GM03348 (cell line): ENCODE data around the gene C1orf105.
"Not testable (repeated sequence)": the region's sequence is repeated elsewhere in the genome, so short reads cannot be mapped to it uniquely, and the experiment has no call there.

Experiments used
- DNase-seq: peaks from one replicate; pipeline ENCODE4 v3.0.0; 2012; ENCODE audit warnings: low spot score

The C1orf105 gene, protein sequence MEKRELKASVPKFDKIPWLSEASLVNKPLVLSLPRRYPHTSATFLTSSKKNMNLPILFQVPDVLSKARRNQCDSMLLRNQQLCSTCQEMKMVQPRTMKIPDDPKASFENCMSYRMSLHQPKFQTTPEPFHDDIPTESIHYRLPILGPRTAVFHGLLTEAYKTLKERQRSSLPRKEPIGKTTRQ

GRCh38 chr1:172420385-172420784, at the start of gene C1orf105:
TSS of gene C1orf105 (plus strand) at chr1:172420685. CDS start at chr1:172420886, 201 bp downstream.
- no peak for DNase-seq

DNA sequence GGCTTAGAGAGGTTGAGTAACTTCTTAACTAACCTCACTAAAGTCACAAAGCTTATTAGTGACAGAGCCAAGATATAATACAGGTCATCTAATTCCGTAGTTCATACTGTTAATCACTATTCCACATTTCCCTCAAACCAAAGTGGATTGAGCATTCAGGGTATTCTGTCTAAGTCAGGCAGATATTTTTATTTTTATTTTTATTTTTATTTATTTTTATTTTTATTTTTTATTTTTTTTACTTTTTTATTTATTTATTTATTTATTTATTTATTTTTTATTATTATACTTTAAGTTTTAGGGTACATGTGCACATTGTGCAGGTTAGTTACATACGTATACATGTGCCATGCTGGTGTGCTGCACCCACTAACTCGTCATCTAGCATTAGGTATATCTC, 48.8 kb upstream of the C1orf105 start:
- DNase-seq: not testable (repeated sequence)

- DNase-seq: no peak
These were observed 46.6 kb upstream of the C1orf105 start for GRCh38 chr1:172373864-172374263.

- DNase-seq: no peak
These were observed 45.3 kb upstream of the C1orf105 start for GRCh38 chr1:172375211-172375631.

- no peak for DNase-seq
These were observed 44.1 kb upstream of the C1orf105 start for GRCh38 chr1:172376431-172376830.

GRCh38 chr1:172377565-172377964, 42.9 kb upstream of the C1orf105 start:
- no peak for DNase-seq

GRCh38 chr1:172378109-172378760, 42.2 kb upstream of the C1orf105 start:
- no peak for DNase-seq

DNA sequence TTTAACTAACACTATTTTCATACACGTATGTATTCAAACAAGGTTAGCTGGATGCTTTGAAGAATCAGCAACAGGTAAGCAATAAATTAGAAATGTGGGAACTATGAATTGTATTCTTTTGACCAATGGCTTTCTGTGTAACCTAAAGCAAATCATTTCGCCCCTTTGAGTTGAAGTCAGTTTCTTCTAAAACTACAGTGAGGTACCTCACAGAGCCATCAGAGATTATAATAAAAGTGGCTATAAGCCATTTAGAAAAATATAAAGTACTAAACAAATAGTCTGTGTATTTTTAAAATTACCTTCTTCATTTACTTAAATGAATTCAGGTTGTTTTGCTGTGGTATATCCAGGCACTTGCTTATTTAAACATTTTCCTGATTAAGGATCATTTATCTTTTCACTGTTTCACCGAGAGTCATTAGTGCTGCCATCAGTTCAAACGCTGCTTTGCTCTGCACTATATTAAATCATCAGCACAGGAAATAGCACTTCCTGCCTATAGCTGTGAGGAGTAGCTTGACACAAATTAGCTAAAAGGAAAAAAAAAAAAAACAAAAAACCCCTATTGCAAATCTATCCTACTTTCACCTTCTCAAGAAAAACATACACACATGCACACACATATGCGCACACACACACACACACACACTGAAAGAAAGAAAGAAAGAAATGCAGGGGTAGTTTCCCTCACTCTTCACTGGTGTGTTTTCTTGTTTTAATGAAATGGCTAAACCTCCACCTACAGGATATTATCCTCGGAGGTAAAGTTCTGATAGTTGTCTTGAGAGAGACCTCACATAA, 39.8 kb upstream of the C1orf105 start:
- DNase-seq: no peak

DNA sequence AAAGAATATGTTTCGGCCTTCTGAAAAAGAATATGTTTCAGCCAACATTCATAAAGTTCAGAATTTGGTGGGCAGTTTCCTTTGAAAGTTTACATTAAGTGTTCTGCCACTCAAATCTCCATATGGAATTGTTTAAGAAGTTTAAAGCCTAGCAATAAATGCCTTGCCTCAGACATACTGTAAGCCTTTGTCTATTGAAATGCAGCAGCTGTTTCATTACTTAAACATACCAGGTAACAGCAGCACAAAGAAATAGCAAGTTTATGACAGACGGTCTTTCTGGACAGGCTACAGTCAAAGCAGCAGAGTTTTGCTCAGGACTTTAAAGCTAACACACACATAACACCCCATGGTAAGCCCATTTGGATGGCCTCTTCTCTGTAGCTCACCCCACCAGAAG, 38.5 kb upstream of the C1orf105 start:
- no peak for DNase-seq

GRCh38 chr1:172382406-172382805, 38.1 kb upstream of the C1orf105 start:
- DNase-seq: no peak

DNA sequence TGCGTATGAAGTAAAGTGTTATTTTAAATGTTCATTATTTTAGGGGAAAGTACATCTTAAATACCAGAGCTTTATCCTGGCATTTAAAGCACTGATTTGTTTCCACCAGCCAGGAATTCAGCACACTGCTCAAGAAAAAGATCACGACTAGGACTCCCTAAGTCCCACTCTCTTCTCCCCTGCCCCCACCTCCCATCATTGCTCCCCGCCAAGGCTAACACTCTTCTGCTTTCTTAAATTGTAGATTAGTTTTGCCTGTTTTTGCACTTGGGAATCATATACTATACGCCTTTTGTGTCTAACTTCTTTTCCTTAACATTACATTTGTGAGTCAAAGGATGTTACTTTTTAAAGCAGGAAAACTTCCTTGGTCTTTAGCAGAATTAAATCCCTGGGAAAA, 37.5 kb upstream of the C1orf105 start:
- no peak for DNase-seq

DNA sequence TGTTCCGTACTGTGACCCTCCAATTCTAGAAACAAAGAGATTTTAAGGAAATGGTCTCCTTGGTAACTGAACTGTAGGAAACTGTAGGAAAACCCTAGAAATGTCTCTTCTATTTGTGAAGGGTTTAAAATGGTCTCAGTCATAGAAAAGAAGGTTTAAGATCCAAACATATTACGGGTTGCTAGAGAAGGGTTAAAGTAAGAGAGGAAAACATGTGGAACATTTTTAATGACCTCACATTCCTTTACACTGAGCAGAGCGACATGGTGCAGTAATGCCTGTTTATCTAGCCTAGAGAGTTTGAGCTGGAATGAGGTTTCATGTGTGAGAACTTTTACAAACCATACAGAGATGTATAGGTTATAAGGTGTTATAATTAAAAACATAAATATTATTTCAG, 36.9 kb upstream of the C1orf105 start:
- peak; percentile 52 for DNase-seq

DNA sequence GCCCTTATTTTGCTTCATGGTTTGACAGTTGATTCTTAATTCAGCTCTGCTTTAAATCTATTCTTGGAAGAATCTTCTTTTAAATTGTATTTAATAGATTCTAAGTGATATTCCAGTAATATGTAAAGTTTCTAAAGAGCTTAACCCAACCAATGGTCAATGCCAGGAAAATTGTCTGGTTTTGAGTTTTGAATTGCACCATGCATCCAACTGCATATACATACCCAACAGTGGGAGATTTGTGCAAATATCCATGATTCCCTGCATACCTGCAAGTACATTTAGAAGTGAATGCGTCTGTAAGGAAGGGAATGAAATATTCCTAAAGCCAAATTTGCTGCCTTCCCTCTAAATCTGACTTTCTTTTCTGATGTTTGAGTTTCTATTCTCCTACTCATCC, 35.8 kb upstream of the C1orf105 start:
- no peak for DNase-seq

DNA sequence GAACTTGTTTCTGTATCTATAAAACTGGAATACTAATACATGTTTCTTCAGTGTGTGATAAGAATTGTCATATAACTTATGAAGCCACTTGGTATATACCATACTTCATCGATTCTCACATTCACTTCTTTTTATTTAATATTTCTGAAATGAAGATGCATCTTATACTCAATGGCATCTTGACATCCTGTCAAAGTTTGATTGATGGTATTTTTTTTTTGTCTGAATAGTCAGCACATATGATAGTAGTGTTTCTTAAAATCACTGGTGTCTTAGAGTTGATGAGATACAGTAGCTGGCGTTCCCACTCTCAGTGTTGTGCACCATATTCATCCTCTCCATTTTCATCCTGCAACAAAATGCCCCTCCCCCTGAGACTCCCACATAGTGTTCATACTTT, 34.4 kb upstream of the C1orf105 start:
- no peak for DNase-seq

GRCh38 chr1:172388490-172388889, 32.0 kb upstream of the C1orf105 start:
- DNase-seq: no peak

DNA sequence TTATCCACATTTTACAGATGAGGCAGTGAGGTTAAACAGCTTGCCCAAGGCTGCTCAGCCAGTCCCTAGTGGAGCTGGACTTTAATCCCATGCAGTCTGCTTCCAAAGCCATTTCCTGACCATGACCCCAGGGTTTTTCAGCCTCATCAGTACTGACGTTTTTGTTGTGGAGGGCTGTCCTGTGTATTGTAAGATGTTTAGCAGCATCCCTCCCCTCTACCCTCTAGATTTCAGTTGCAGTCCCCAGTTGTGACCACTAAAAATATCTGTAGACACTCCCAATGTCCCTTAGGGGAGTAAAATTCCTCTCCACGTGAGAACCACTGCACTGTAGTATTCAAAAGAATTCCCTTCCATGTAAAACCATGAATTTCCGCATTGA, 30.2 kb upstream of the C1orf105 start:
- no peak for DNase-seq

DNA sequence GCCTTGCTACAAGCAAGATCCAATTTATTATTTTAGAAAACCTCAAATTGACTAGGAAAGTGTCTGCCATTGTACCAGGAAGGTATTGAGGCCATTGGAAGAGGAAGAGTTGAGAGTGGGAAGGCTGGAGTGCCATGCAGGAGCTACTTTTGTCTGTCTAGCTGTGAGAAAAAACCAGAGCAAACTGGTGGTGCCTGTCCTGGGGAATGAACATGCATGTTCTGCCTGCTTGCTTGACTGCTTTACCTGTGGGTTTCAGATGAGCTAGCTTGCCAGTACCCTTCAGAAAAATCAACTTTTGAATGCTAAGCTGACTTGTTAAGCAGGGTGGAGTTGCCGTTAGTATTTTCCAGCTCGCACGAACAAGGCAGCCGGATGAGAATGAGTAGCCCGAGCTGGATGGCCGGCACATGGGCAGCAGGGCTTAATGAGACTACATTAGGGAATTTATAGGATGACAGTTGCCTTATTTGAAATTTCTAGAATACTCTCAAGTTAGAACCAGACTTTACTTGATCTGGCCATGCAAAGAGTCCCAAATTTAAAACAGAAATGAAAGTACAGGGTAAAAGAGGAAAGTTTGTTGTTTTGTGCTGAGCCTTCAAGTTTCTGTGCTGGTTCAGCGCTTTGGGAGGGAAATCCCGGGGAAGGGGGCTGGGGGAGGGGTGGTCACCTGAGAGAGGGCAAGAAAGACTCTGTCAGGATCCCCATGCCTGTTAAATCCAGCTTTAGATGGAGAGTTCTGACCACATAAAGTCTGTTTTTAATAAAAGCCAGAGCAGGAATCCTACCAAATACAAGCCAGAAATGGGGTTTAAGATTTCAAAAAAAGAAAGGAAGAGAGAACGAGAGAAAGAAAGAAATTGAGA, 29.6 kb upstream of the C1orf105 start:
- DNase-seq: peak; percentile 55

- DNase-seq: no peak
These were observed 28.5 kb upstream of the C1orf105 start for GRCh38 chr1:172391976-172392375.

- DNase-seq: no peak
These were observed 27.1 kb upstream of the C1orf105 start for GRCh38 chr1:172393354-172393753.

- no peak for DNase-seq
These were observed 26.2 kb upstream of the C1orf105 start for GRCh38 chr1:172394141-172394751.

DNA sequence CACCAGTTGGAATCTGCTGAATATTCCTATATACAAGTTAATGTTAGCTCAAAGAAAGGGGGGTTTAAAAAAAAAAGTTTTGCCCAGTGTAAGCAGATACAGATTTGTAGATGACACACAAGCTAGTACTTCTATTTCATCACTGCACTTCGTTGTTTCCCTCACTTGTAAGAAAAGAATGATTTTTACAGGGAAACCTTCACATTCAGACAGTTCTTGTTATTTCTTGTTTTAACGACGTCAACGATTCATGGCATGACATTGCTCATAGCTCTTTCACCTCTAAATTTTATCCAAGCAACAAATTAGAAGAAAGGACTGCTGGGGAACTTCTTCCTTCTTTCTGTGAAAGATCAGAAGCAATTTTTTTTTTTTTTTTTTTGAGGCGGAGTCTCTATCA, 25.7 kb upstream of the C1orf105 start:
- no peak for DNase-seq

DNA sequence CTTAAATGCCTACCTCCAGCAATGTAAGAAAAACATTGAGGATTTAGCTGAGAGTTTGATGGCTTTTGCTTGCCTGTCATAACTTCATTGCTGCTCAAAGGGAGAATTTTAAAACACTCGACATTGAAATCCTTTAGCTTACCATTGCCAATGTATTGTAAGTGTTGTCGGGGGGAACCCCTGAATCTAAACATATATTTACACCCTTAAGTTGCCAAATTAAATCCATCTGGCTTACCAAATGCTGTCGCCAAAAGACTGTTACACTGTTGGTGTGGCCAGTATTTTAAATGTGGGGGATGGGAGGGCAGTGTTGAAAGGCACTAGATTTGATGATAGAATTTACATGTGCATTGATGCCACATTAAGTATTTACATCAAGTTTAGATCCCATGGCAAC, 24.9 kb upstream of the C1orf105 start:
- no peak for DNase-seq
